ENCODE data around the gene CD1B. TPM values are rescaled to one million over a fixed set of nuclear protein-coding genes. Genes with fewer than 3 reads are reported as not detected.
"Not testable (repeated sequence)": the region's sequence is repeated elsewhere in the genome, so short reads cannot be mapped to it uniquely, and the experiment has no call there.

The CD1B gene
- total RNA-seq, 1 donor from 2014 or later = not detected

GRCh38 chr1:158286941-158287346 lies 44.4 kb downstream of the CD1B start:
- Histone ChIP-seq H3K36me3 (ENCODE audit: control insufficient read depth in 3 of 3, insufficient read depth in 3 of 3, low read length in 3 of 3) (no peaks in the 10 kb centered on the region), H3K9me3 (ENCODE audit: control insufficient read depth in 3 of 3, low read length in 3 of 3) (no peaks in the 10 kb centered on the region), H3K4me3 (ENCODE audit: low read length in 3 of 3) (no peak overlapping the region), H3K9ac (ENCODE audit: low read depth in 1 of 3, low read length in 3 of 3) (no peak overlapping the region), H3K27me3 (ENCODE audit: control insufficient read depth in 3 of 3, insufficient read depth in 3 of 3, low read length in 3 of 3) (no peaks in the 10 kb centered on the region), H3K27ac (ENCODE audit: low read depth, low read length) (no peak overlapping the region), H3K4me1 (ENCODE audit: control insufficient read depth in 3 of 3, insufficient read depth in 3 of 3, low read length in 3 of 3) (no peaks in the 10 kb centered on the region)

- Histone ChIP-seq H3K9ac (ENCODE audit: low read depth in 1 of 3, low read length in 3 of 3) (no peak overlapping the region), H3K27me3 (ENCODE audit: control insufficient read depth in 3 of 3, insufficient read depth in 3 of 3, low read length in 3 of 3) (no peaks in the 10 kb centered on the region), H3K9me3 (ENCODE audit: control insufficient read depth in 3 of 3, low read length in 3 of 3) (no peaks in the 10 kb centered on the region), H3K36me3 (ENCODE audit: control insufficient read depth in 3 of 3, insufficient read depth in 3 of 3, low read length in 3 of 3) (no peaks in the 10 kb centered on the region), H3K27ac (ENCODE audit: low read depth, low read length) (no peak overlapping the region), H3K4me3 (ENCODE audit: low read length in 3 of 3) (no peak overlapping the region), H3K4me1 (ENCODE audit: control insufficient read depth in 3 of 3, insufficient read depth in 3 of 3, low read length in 3 of 3) (no peaks in the 10 kb centered on the region)
Observed at GRCh38 chr1:158286487-158286886, 44.8 kb downstream of the CD1B start.

DNA sequence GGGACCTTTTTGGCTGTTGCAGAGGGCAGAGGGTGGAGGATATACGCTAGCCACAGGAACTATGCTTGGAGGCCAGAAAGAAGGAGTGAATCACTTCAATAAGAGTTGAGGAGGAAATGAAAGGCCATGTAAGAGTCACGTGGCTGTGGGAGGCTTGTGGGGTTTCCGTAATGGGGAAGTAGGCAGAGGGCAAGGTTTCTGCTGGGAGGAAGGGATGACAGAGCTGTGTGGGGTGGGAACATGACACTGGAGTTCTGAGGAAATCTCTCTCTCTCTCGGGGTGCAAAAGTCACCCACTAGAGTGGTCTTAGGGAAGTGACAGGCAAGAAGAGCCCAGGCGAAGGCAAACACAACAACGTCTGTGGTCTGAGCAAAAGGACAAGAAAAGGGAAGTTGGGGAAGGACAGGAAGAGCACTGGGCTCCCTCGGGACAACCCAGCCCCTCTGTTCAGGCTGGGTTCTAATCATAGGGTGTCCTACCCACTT lies 45.5 kb downstream of the CD1B start:
- Histone ChIP-seq H3K4me1 (ENCODE audit: control insufficient read depth in 3 of 3, insufficient read depth in 3 of 3, low read length in 3 of 3) (no peaks in the 10 kb centered on the region), H3K27ac (ENCODE audit: low read depth, low read length) (no peak overlapping the region), H3K9me3 (ENCODE audit: control insufficient read depth in 3 of 3, low read length in 3 of 3) (no peaks in the 10 kb centered on the region)

GRCh38 chr1:158283965-158284364 lies 47.4 kb downstream of the CD1B start:
- Histone ChIP-seq H3K4me3 (ENCODE audit: low read length in 3 of 3) (no peak overlapping the region), H3K4me1 (ENCODE audit: control insufficient read depth in 3 of 3, insufficient read depth in 3 of 3, low read length in 3 of 3) (no peaks in the 10 kb centered on the region), H3K9ac (ENCODE audit: low read depth in 1 of 3, low read length in 3 of 3) (no peak overlapping the region), H3K9me3 (ENCODE audit: control insufficient read depth in 3 of 3, low read length in 3 of 3) (peaks cover 0 to 6% (median 0%) of the 10 kb centered on the region in 3 donors), H3K27me3 (ENCODE audit: control insufficient read depth in 3 of 3, insufficient read depth in 3 of 3, low read length in 3 of 3) (no peaks in the 10 kb centered on the region), H3K36me3 (ENCODE audit: control insufficient read depth in 3 of 3, insufficient read depth in 3 of 3, low read length in 3 of 3) (no peaks in the 10 kb centered on the region), H3K27ac (ENCODE audit: low read depth, low read length) (no peak overlapping the region)

More for the DNA sequence above, 45.5 kb downstream of the CD1B start:
- no peaks in the 10 kb centered on the region for H3K27me3 ChIP-seq (ENCODE audit: control insufficient read depth in 3 of 3, insufficient read depth in 3 of 3, low read length in 3 of 3)
- H3K9ac ChIP-seq (ENCODE audit: low read depth in 1 of 3, low read length in 3 of 3) = no peak overlapping the region
- no peaks in the 10 kb centered on the region for H3K36me3 ChIP-seq (ENCODE audit: control insufficient read depth in 3 of 3, insufficient read depth in 3 of 3, low read length in 3 of 3)
- no peak overlapping the region for H3K4me3 ChIP-seq (ENCODE audit: low read length in 3 of 3)

DNA sequence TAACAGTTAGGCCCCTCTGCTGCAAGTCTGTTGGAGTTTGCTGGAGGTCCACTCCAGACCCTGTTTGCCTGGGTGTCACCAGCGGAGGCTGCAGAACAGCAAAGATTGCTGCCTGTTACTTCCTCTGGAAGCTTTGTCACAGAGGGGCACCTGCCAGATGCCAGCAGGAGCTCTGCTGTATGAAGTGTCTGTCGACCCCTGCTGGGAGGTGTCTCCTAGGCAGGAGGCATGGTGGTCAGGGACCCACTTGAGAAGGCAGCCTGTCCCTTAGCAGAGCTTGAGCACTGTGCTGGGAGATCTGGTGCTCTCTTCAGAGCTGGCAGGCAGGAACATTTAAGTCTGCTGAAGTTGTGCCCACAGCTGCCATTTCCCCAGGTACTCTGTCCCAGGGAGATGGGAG lies 48.9 kb downstream of the CD1B start:
- not testable (repeated sequence) for H3K27me3 ChIP-seq (ENCODE audit: control insufficient read depth in 3 of 3, insufficient read depth in 3 of 3, low read length in 3 of 3); H3K27ac ChIP-seq (ENCODE audit: low read depth, low read length); H3K9me3 ChIP-seq (ENCODE audit: control insufficient read depth in 3 of 3, low read length in 3 of 3); H3K36me3 ChIP-seq (ENCODE audit: control insufficient read depth in 3 of 3, insufficient read depth in 3 of 3, low read length in 3 of 3); H3K9ac ChIP-seq (ENCODE audit: low read depth in 1 of 3, low read length in 3 of 3); H3K4me3 ChIP-seq (ENCODE audit: low read length in 3 of 3); H3K4me1 ChIP-seq (ENCODE audit: control insufficient read depth in 3 of 3, insufficient read depth in 3 of 3, low read length in 3 of 3)

Other genes starting within 250 kb of the CD1B start
- gene CD1D, start 150.6 kb downstream of the CD1B start, total RNA-seq = 1.0 TPM
- 0.52 TPM for gene CD1A, start 77.1 kb downstream of the CD1B start, total RNA-seq
- 2.1 TPM for gene CD1C, start 41.6 kb downstream of the CD1B start, total RNA-seq
- gene CD1E, start 22.4 kb upstream of the CD1B start, total RNA-seq = 0.52 TPM
- gene OR10T2, start 67.9 kb upstream of the CD1B start, total RNA-seq = not detected
- gene OR10K2, start 94.7 kb upstream of the CD1B start, total RNA-seq = not detected
- not detected for gene OR10K1, start 130.3 kb upstream of the CD1B start, total RNA-seq
- gene OR10R2, start 140.7 kb upstream of the CD1B start, total RNA-seq = not detected
- not detected for gene OR6Y1, start 222.9 kb upstream of the CD1B start, total RNA-seq
- not detected for gene OR6P1, start 239.0 kb upstream of the CD1B start, total RNA-seq
- gene OR10X1, start 248.4 kb upstream of the CD1B start, total RNA-seq = not detected

Measured in skeletal muscle tissue (tissue), 4 donors.